Mucosa of descending colon (tissue), 3 donors: Measurements from ENCODE around the gene RBPJ. TPM values are rescaled to one million over a fixed set of nuclear protein-coding genes. Genes with fewer than 3 reads are reported as not detected.

Experiments
- ATAC-seq: fragments of 200-7000 bp; cut with Tn5 transposase; one replicate; pipeline ENCODE4 v1.9.1; 2020; ENCODE audit warnings: mild to moderate bottlenecking, moderate library complexity
- DNase-seq, 3 donors: peaks; one replicate each; pipeline ENCODE4 v3.0.0-alpha.2; 2020
- H3K36me3 ChIP-seq: fragments of 200-600 bp; one replicate; pipeline ENCODE4 v1.8.0; 2021; ENCODE audit warnings: low read depth, mild to moderate bottlenecking
- H3K4me1 ChIP-seq: fragments of 200-600 bp; one replicate; pipeline ENCODE4 v1.8.0; 2021; ENCODE audit warnings: low read depth, mild to moderate bottlenecking
- H3K4me3 ChIP-seq: fragments of 200-600 bp; one replicate; pipeline ENCODE4 v1.8.0; 2021; ENCODE audit warnings: mild to moderate bottlenecking
- H3K9me3 ChIP-seq: fragments of 200-600 bp; one replicate; pipeline ENCODE4 v1.8.0; 2021; ENCODE audit warnings: mild to moderate bottlenecking
- intact Hi-C, 2 donors: fragments of 100-400 bp; cut with DNase I in 1 of 2; cut with micrococcal nuclease in 1 of 2; formaldehyde crosslinking; loops; one replicate each; pipeline versions ENCODE4 v1.11.0 to v1.11.1; 2022; cut with DNase I, micrococcal nuclease
- total RNA-seq, 3 donors: library from RNA; stranded (reverse); fragmentation: NEBNext Ultra II Directional in 2 of 3; extraction: Animal tissue kit (Norgen Biotek cat#: 25700) in 2 of 3; gene quantifications; one replicate each; pipeline versions ENCODE4 v1.2.1 to v1.2.4, GENCODE V29; 2021 to 2023
- TF ChIP-seq, protein P1 (sequence below): fragments of 200-600 bp; IDR thresholded peaks from one replicate; pipeline ENCODE4 v1.8.0; 2022; ENCODE audit warnings: antibody characterized with exemption, mild to moderate bottlenecking
- donor health status: DM: no; HTN: no; CAD: no; lungs with moderate emphysema.
- donor health status: DM: no; HTN: no; CAD: no.
- donor health status: DM: no; HTN: yes; CAD: no.

The RBPJ gene
- total RNA-seq, 3 donors from 2014 or later, result 50.4 to 133 (median 52.0) TPM

DNA sequence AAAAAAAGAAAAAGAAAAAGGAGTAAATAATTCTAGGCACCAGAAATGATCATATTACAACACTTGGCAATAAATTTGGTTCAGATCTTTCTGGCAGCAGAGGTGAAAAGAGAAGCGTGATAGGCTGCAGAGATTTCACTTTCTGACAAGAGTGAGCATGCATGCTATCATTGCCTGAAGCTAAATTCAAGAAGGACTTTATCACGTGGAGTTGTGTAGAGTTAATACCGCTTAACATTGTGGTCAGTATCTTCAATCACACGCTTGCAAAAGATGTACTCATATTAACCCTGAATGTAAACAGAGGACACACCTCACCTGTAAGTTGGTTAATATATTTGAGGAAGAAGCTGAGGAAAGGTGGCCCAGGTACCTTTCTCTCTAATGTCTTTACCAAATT is 31.4 kb upstream of the RBPJ start:
- TF ChIP-seq, protein P1, sequence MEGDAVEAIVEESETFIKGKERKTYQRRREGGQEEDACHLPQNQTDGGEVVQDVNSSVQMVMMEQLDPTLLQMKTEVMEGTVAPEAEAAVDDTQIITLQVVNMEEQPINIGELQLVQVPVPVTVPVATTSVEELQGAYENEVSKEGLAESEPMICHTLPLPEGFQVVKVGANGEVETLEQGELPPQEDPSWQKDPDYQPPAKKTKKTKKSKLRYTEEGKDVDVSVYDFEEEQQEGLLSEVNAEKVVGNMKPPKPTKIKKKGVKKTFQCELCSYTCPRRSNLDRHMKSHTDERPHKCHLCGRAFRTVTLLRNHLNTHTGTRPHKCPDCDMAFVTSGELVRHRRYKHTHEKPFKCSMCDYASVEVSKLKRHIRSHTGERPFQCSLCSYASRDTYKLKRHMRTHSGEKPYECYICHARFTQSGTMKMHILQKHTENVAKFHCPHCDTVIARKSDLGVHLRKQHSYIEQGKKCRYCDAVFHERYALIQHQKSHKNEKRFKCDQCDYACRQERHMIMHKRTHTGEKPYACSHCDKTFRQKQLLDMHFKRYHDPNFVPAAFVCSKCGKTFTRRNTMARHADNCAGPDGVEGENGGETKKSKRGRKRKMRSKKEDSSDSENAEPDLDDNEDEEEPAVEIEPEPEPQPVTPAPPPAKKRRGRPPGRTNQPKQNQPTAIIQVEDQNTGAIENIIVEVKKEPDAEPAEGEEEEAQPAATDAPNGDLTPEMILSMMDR, result no peak
- no peak for ATAC-seq

DNA sequence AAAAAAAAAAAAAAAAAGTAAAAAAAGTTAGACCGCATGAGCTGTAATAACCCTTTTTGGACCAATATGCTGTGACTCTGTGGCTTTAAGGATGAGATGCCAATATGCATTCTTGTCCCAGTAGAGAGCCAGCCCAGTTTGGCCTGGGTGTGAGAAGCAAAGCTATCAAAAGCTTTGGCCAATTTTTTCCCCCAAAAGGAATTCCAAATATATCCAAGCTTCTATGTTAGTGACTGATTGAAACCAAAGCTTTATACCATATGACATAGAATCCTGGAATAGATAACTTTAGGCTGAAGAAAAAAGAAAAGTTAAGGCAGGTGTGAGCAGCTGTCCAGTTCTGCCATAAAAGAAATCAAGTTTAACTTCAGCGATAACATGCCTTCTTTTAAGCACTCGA is 30.5 kb upstream of the RBPJ start:
- no peaks in the 10 kb centered on the region for H3K9me3 ChIP-seq
- H3K4me1 ChIP-seq, result no peaks in the 10 kb centered on the region
- DNase-seq (no peak), ATAC-seq (no peak)
- TF ChIP-seq, protein P1, result no peak
- no peaks in the 10 kb centered on the region for H3K36me3 ChIP-seq
- no peak overlapping the region for H3K4me3 ChIP-seq
- intact Hi-C loops, result no loop called here

More for the DNA sequence above, 31.4 kb upstream of the RBPJ start:
- no peaks in the 10 kb centered on the region for H3K9me3 ChIP-seq
- intact Hi-C loops, result no loop called here
- no peaks in the 10 kb centered on the region for H3K36me3 ChIP-seq
- DNase-seq, result no peak
- H3K4me3 ChIP-seq, result no peak overlapping the region
- H3K4me1 ChIP-seq, result no peaks in the 10 kb centered on the region

DNA sequence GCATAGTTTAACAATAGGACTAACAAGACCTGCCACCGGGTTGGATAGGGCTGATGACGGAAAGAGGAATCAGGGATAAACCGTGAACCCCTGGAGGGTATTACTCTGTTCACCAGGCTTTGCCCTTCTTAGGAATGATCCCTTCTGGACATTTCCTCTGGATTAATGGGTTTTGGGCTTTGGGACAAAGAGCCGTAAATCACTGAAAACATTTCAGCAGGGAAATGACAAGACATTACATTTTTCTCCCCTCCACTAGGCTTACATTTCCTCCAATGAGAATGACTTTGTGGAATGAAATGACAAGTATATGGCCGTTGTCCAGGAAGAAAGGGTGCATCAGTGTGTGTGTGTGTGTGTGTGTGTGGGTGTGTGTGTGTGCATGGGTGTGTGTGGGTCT is 25.9 kb upstream of the RBPJ start:
- Histone ChIP-seq H3K4me1 (no peaks in the 10 kb centered on the region), H3K36me3 (no peaks in the 10 kb centered on the region), H3K9me3 (no peaks in the 10 kb centered on the region), H3K4me3 (no peak overlapping the region)
- no peak for DNase-seq
- ATAC-seq, result no peak
- intact Hi-C loops, result no loop called here
- TF ChIP-seq, protein P1, result no peak

DNA sequence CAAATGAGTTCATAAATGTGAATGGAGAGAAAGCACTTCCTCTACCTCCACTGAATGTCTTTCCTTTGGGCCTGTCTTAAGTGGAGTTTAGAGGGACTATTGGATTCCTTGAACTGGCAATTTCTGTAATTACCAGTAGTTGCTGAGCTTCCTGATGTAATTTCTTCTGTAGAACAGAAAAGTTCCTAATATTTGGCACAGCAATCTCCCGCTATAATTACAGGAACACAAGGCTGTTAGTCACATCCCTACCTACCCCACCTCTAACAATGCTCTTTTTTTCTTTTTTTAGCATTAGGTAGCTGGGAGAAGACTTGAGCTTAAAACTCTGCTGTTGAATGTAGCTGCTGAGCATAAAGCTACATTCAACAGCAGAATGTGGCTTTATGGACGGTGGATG is 24.8 kb upstream of the RBPJ start:
- DNase-seq, result no peak
- intact Hi-C loops, result no loop called here

DNA sequence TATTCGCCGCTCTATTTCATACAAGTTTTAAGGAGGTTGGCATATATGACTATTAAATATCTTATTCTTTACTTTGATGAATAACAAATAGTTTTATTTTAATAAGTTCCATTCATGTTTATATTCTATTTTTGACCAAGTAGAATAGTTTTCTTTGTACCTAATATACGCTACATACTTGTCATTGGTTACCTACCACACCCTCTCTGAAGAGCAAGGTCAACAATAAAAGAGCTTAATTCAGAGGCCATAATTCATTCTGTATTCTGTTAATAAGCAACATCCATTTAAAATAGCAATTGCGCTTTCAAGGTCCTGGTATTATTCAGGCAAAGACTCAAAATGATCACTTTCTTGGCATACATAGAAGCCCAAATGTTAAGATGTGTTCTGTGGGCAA is 24.3 kb upstream of the RBPJ start:
- DNase-seq, result no peak
- Histone ChIP-seq H3K9me3 (no peaks in the 10 kb centered on the region), H3K4me3 (no peak overlapping the region), H3K36me3 (no peaks in the 10 kb centered on the region), H3K4me1 (no peaks in the 10 kb centered on the region)
- ATAC-seq, result no peak
- intact Hi-C loops, result no loop called here
- TF ChIP-seq, protein P1, result no peak

More for the DNA sequence above, 24.8 kb upstream of the RBPJ start:
- TF ChIP-seq, protein P1, result no peak
- no peak for ATAC-seq
- no peaks in the 10 kb centered on the region for H3K9me3 ChIP-seq
- H3K36me3 ChIP-seq, result no peaks in the 10 kb centered on the region
- no peak overlapping the region for H3K4me3 ChIP-seq
- no peaks in the 10 kb centered on the region for H3K4me1 ChIP-seq

DNA sequence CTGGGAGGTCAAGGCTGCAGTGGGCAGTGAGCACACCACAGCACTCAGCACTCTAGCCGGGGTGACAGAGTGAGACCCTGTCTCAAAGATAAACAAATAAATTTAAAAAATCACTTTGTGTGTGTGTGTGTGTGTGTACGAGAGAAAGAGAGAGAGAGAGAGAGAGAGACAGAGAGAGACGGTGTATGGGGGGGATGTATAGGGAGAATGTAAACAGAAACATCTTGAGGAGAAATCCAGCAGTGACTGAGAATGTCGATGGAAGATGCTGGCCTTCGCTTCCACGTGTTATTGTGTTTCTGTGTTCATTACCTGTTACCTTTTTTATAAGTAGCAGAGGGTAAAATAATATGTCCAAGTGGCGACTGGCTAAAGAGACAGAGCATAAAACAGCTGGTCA is 23.6 kb upstream of the RBPJ start:
- Histone ChIP-seq H3K4me3 (no peak overlapping the region), H3K36me3 (no peaks in the 10 kb centered on the region), H3K4me1 (no peaks in the 10 kb centered on the region), H3K9me3 (no peaks in the 10 kb centered on the region)
- intact Hi-C loops, result no loop called here
- DNase-seq (no peak), ATAC-seq (no peak)
- TF ChIP-seq, protein P1, result no peak
